Osteoblast (primary cell): Measurements from ENCODE around the gene CMSS1. TPM values are rescaled to one million over a fixed set of nuclear protein-coding genes. Genes with fewer than 3 reads are reported as not detected.

Experiments
- DNase-seq: peaks from one replicate; pipeline ENCODE4 v3.0.0; 2011; ENCODE audit warnings: low spot score, mixed read lengths; ENCODE audit not compliant: insufficient read length; ENCODE audit errors: missing footprints
- H2AFZ ChIP-seq: 2 replicates; pipeline ENCODE4 v1.6.0; 2011; ENCODE audit warnings: mild to moderate bottlenecking, low read length
- H3K27ac ChIP-seq: 2 replicates; pipeline ENCODE4 v1.5.1; 2011; ENCODE audit warnings: mild to moderate bottlenecking, low read depth, low read length, moderate library complexity
- H3K27me3 ChIP-seq: 2 replicates; pipeline ENCODE4 v1.6.0; 2012; ENCODE audit warnings: mild to moderate bottlenecking, control low read depth, inconsistent platforms, low read length, moderate library complexity; ENCODE audit not compliant: insufficient read depth
- H3K36me3 ChIP-seq: 2 replicates; pipeline ENCODE4 v1.5.1; 2011; ENCODE audit warnings: mild to moderate bottlenecking, low read length, control low read depth, moderate library complexity; ENCODE audit not compliant: insufficient read depth
- H3K4me1 ChIP-seq: 2 replicates; pipeline ENCODE4 v1.5.1; 2011; ENCODE audit warnings: mild to moderate bottlenecking, low read length, control low read depth, moderate library complexity; ENCODE audit not compliant: insufficient read depth
- H3K4me2 ChIP-seq: 2 replicates; pipeline ENCODE4 v1.6.0; 2011; ENCODE audit warnings: mild to moderate bottlenecking, low read length; ENCODE audit not compliant: insufficient read depth
- H3K4me3 ChIP-seq: fragments of 200-600 bp; sonication (generic); 3 replicates; pipeline ENCODE4 v1.5.1; 2012; ENCODE audit warnings: mild to moderate bottlenecking, low read length, inconsistent platforms; ENCODE audit not compliant: insufficient read depth
- H3K79me2 ChIP-seq: 2 replicates; pipeline ENCODE4 v1.6.0; 2012; ENCODE audit warnings: mild to moderate bottlenecking, low read length, control low read depth, inconsistent platforms; ENCODE audit not compliant: insufficient read depth
- H3K9me3 ChIP-seq: 2 replicates; pipeline ENCODE4 v1.5.1; 2011; ENCODE audit warnings: low read depth, low read length, control low read depth
- H4K20me1 ChIP-seq: 2 replicates; pipeline ENCODE4 v1.6.0; 2012; ENCODE audit warnings: mild to moderate bottlenecking, low read length, control low read depth; ENCODE audit not compliant: insufficient read depth
- total RNA-seq: library from RNA; depleted of rRNA; stranded (reverse); fragments of >200 nt; gene quantifications from 2 replicates; pipeline ENCODE4 v1.2.3, GENCODE V29; 2012
- TF ChIP-seq, protein P1 (sequence below): IDR thresholded peaks from 2 replicates; pipeline ENCODE4 v1.5.1; 2011; ENCODE audit warnings: mild to moderate bottlenecking, low read depth, low read length, moderate library complexity; ENCODE audit errors: extremely low read depth

Gene CMSS1
- total RNA-seq, 1 donor, result 15.9 TPM

- peak; percentile 23 for DNase-seq
- H3K27ac ChIP-seq, result peak overlapping the region; percentile 89
- TF ChIP-seq, protein P1, sequence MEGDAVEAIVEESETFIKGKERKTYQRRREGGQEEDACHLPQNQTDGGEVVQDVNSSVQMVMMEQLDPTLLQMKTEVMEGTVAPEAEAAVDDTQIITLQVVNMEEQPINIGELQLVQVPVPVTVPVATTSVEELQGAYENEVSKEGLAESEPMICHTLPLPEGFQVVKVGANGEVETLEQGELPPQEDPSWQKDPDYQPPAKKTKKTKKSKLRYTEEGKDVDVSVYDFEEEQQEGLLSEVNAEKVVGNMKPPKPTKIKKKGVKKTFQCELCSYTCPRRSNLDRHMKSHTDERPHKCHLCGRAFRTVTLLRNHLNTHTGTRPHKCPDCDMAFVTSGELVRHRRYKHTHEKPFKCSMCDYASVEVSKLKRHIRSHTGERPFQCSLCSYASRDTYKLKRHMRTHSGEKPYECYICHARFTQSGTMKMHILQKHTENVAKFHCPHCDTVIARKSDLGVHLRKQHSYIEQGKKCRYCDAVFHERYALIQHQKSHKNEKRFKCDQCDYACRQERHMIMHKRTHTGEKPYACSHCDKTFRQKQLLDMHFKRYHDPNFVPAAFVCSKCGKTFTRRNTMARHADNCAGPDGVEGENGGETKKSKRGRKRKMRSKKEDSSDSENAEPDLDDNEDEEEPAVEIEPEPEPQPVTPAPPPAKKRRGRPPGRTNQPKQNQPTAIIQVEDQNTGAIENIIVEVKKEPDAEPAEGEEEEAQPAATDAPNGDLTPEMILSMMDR, result no peak
- no peak overlapping the region for H3K4me3 ChIP-seq
- peak overlapping the region; percentile 3 for H3K4me2 ChIP-seq
- peaks cover 79% of the 10 kb centered on the region for H3K4me1 ChIP-seq
- H2AFZ ChIP-seq, result no peak overlapping the region
- no peaks in the 10 kb centered on the region for H3K9me3 ChIP-seq
- H3K27me3 ChIP-seq, result no peaks in the 10 kb centered on the region
- H3K79me2 ChIP-seq, result peaks cover 52% of the 10 kb centered on the region
- peaks cover 3% of the 10 kb centered on the region for H4K20me1 ChIP-seq
- peaks cover 34% of the 10 kb centered on the region for H3K36me3 ChIP-seq
Measured at GRCh38 chr3:99862208-99862607, 44.5 kb downstream of the CMSS1 start.

- H3K4me2 ChIP-seq, result no peak overlapping the region
- peaks cover 79% of the 10 kb centered on the region for H3K4me1 ChIP-seq
- no peaks in the 10 kb centered on the region for H3K9me3 ChIP-seq
- peaks cover 52% of the 10 kb centered on the region for H3K79me2 ChIP-seq
- H2AFZ ChIP-seq, result no peak overlapping the region
- H4K20me1 ChIP-seq, result peaks cover 3% of the 10 kb centered on the region
- no peaks in the 10 kb centered on the region for H3K27me3 ChIP-seq
- DNase-seq, result no peak
- TF ChIP-seq, protein P1, result no peak
- H3K27ac ChIP-seq, result peak overlapping the region; percentile 89
- H3K4me3 ChIP-seq, result no peak overlapping the region
- peaks cover 35% of the 10 kb centered on the region for H3K36me3 ChIP-seq
Measured at GRCh38 chr3:99863002-99863401, 45.3 kb downstream of the CMSS1 start.

GRCh38 chr3:99863588-99863987, 45.9 kb downstream of the CMSS1 start:
- Histone ChIP-seq H3K79me2 (peaks cover 56% of the 10 kb centered on the region), H3K4me1 (peaks cover 77% of the 10 kb centered on the region), H3K4me3 (no peak overlapping the region), H3K27ac (peak overlapping the region; percentile 89), H3K27me3 (no peaks in the 10 kb centered on the region), H3K36me3 (peaks cover 39% of the 10 kb centered on the region), H3K4me2 (no peak overlapping the region), H4K20me1 (peaks cover 3% of the 10 kb centered on the region), H3K9me3 (no peaks in the 10 kb centered on the region), H2AFZ (no peak overlapping the region)
- no peak for DNase-seq
- TF ChIP-seq, protein P1, result no peak

DNA sequence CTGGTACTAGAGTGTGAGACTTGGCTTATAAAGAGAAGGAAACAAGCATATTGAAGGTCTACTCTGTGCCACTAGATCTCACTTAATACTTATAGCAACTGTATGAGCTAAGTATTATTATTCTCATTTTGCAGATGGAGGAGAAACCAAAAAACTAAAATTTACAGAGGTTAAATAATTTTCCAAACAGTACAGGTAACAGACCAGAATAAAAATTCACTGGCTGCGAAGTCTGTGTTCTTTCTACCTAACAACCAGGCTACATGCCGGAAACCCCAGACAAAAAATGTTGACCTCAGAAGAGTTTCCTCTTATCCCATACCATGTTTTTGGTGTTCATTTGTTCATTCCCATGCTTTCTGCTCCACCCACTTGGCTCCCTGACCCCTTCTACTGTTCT, 46.6 kb downstream of the CMSS1 start:
- H3K27ac ChIP-seq, result peak overlapping the region; percentile 74
- no peaks in the 10 kb centered on the region for H3K27me3 ChIP-seq
- no peak overlapping the region for H3K4me2 ChIP-seq
- DNase-seq, result no peak
- H3K4me1 ChIP-seq, result peaks cover 70% of the 10 kb centered on the region
- TF ChIP-seq, protein P1, result no peak
- H3K9me3 ChIP-seq, result no peaks in the 10 kb centered on the region
- H3K79me2 ChIP-seq, result peaks cover 55% of the 10 kb centered on the region
- no peak overlapping the region for H2AFZ ChIP-seq
- H3K4me3 ChIP-seq, result no peak overlapping the region
- peaks cover 40% of the 10 kb centered on the region for H3K36me3 ChIP-seq
- H4K20me1 ChIP-seq, result peaks cover 3% of the 10 kb centered on the region
